Stomach (tissue), 4 donors: ENCODE results near the gene TBXAS1.

Experiments
- CTCF ChIP-seq, 7 experiments: fragments of 450-650 bp in 4 of 7; fragments of 200-600 bp in 3 of 7; sonication (generic) in 3 of 7; IDR thresholded peaks; one replicate each; pipeline ENCODE4 v1.5.1; 2016 to 2019; ENCODE audit warnings: antibody characterized with exemption in 7 of 7, control low read depth in 2 of 7, mild to moderate bottlenecking in 1 of 7
- EP300 ChIP-seq: sonication (generic); formaldehyde crosslinking; IDR thresholded peaks from one replicate; pipeline ENCODE4 v1.6.1; 2017; ENCODE audit warnings: antibody characterized with exemption
- POLR2A ChIP-seq, 4 donors: fragments of 450-650 bp; IDR thresholded peaks; one replicate each; pipeline ENCODE4 v1.6.1; 2016; ENCODE audit warnings: antibody characterized with exemption in 4 of 4, control low read depth in 2 of 4, mild to moderate bottlenecking in 1 of 4, moderate library complexity in 1 of 4
- POLR2AphosphoS5 ChIP-seq, 3 donors: sonication (generic); formaldehyde crosslinking; IDR thresholded peaks; one replicate each; pipeline ENCODE4 v1.6.1; 2016; ENCODE audit warnings: antibody characterized with exemption in 3 of 3

- TF ChIP-seq CTCF (IDR thresholded peaks at IDR 0.05) (no peak), POLR2AphosphoS5 (IDR thresholded peaks at IDR 0.05) (no peak), POLR2A (IDR thresholded peaks at IDR 0.05) (no peak), EP300 (no peak)
These were observed 66.2 kb downstream of the TBXAS1 start for GRCh38 chr7:139895141-139895829.
